Ishikawa (cell line): Measurements from ENCODE around the gene TRIM3.

Experiments
- CEBPB ChIP-seq: IDR thresholded peaks from 2 replicates; pipeline ENCODE4 v1.6.1; 2012
- CREB1 ChIP-seq: IDR thresholded peaks from 2 replicates; pipeline ENCODE4 v1.6.1; 2012; ENCODE audit warnings: low read depth
- EGR1 ChIP-seq: IDR thresholded peaks from 2 replicates; pipeline ENCODE4 v1.6.1; 2012
- EP300 ChIP-seq: IDR thresholded peaks from 2 replicates; pipeline ENCODE4 v1.6.1; 2012; ENCODE audit warnings: borderline replicate concordance
- FOXM1 ChIP-seq: IDR thresholded peaks from 2 replicates; pipeline ENCODE4 v1.6.1; 2012; ENCODE audit warnings: low read depth, borderline replicate concordance
- NFIC ChIP-seq: IDR thresholded peaks from 2 replicates; pipeline ENCODE4 v1.6.1; 2012
- RAD21 ChIP-seq: IDR thresholded peaks from 2 replicates; pipeline ENCODE4 v1.6.1; 2012; ENCODE audit warnings: low read depth
- TAF1 ChIP-seq: IDR thresholded peaks from 2 replicates; pipeline ENCODE4 v1.6.1; 2012; ENCODE audit warnings: low read depth, mild to moderate bottlenecking
- TCF12 ChIP-seq: IDR thresholded peaks from 2 replicates; pipeline ENCODE4 v1.6.1; 2012; ENCODE audit warnings: low read depth
- TEAD4 ChIP-seq: IDR thresholded peaks from 2 replicates; pipeline ENCODE4 v1.6.1; 2012
- YY1 ChIP-seq: IDR thresholded peaks from 2 replicates; pipeline ENCODE4 v1.6.1; 2012; ENCODE audit warnings: low read depth
- ZBTB7A ChIP-seq: IDR thresholded peaks from 2 replicates; pipeline ENCODE4 v1.6.1; 2012; ENCODE audit warnings: low read depth
- TF ChIP-seq, protein P1 (sequence below): IDR thresholded peaks from 2 replicates; pipeline ENCODE4 v1.6.1; 2012
- TF ChIP-seq, protein P2 (sequence below): IDR thresholded peaks from 2 replicates; pipeline ENCODE4 v1.6.1; 2012
- TF ChIP-seq, protein P3 (sequence below): IDR thresholded peaks from 2 replicates; pipeline ENCODE4 v1.6.1; 2012; ENCODE audit warnings: low read depth, mild to moderate bottlenecking

Gene TRIM3

DNA sequence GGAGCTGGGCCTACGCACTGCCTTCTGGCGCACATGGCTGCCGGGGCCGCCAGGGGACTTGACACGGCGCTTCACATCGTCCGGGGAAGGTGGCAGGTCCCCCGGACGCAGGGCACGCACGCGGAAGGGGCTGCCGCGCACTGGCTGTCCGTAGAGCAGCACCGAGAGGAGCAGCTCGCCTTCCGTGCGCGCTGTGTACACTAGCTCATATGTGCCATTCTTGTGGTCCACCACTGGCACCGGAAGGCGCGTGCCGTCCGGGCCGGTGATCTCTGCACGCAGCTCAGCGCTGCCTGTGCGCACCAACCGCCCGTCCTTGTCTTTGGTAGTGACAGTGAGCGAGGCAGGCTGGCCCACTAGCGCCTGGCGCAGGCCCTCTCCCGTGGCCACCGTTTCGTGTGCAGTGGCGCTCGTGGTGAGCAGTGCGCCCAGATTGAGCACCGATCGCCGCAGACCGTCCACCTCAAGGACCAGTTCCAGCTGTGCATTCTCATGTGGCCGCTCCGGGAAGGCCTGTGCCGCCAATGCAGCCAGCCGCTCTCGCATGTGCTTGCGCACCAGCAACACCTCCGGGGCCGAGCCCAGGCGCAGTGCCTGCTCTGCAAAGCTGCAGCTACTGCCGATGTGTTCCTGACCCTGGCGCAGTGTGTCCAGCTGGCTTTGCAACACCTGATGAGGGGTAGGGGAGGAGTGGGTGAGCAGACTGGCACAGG lies 17.2 kb downstream of the TRIM3 start:
- TF ChIP-seq TCF12: no peak

DNA sequence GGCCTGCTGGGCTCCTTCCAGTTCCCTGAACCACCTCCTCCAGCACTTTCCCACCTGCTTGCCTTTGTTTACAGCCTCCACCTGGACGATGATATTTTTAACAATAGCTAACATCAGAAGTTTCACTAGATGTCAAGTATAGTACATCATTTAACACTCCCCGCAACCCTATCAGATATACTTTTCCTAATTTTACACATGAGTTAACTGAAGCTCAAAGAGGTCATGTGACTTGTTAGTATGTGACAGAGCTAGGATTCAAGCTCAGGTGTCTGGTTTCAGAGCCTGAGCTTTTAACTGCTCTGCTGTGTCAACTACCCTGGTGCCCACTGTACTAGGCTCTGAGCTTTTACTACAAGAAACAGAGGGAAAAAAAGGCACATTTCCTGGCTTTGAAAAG lies 18.7 kb downstream of the TRIM3 start:
- TF ChIP-seq TCF12: no peak
- TF ChIP-seq, protein P1, sequence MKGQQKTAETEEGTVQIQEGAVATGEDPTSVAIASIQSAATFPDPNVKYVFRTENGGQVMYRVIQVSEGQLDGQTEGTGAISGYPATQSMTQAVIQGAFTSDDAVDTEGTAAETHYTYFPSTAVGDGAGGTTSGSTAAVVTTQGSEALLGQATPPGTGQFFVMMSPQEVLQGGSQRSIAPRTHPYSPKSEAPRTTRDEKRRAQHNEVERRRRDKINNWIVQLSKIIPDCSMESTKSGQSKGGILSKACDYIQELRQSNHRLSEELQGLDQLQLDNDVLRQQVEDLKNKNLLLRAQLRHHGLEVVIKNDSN: peak; percentile 36; the same call in 1 of the 2 replicates

DNA sequence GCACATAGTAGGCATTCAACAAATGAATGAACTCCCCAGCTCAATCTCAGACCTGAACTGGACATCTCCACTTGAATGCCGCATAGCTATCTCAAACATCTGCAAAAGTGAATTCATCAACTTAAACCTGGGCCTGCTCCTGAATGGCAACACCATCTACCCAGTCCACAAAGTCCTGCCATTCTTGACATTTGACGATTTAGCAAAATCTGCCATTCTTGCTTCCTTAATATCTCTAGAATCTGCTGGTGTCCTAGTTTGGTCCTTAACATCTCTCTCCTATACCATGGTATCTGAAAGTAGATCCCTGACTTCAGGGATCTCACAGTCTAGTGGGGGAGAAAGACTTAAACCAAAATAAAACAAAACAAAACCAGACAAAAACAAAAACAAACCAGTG lies 20.6 kb downstream of the TRIM3 start:
- TF ChIP-seq CEBPB (no peak), YY1 (no peak), TAF1 (no peak), TCF12 (no peak), EP300 (no peak), NFIC (no peak), CREB1 (no peak), ZBTB7A (no peak), EGR1 (no peak), FOXM1 (no peak), TEAD4 (no peak), RAD21 (no peak)
- TF ChIP-seq, protein P2, sequence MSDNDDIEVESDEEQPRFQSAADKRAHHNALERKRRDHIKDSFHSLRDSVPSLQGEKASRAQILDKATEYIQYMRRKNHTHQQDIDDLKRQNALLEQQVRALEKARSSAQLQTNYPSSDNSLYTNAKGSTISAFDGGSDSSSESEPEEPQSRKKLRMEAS: no peak
- TF ChIP-seq, protein P3, sequence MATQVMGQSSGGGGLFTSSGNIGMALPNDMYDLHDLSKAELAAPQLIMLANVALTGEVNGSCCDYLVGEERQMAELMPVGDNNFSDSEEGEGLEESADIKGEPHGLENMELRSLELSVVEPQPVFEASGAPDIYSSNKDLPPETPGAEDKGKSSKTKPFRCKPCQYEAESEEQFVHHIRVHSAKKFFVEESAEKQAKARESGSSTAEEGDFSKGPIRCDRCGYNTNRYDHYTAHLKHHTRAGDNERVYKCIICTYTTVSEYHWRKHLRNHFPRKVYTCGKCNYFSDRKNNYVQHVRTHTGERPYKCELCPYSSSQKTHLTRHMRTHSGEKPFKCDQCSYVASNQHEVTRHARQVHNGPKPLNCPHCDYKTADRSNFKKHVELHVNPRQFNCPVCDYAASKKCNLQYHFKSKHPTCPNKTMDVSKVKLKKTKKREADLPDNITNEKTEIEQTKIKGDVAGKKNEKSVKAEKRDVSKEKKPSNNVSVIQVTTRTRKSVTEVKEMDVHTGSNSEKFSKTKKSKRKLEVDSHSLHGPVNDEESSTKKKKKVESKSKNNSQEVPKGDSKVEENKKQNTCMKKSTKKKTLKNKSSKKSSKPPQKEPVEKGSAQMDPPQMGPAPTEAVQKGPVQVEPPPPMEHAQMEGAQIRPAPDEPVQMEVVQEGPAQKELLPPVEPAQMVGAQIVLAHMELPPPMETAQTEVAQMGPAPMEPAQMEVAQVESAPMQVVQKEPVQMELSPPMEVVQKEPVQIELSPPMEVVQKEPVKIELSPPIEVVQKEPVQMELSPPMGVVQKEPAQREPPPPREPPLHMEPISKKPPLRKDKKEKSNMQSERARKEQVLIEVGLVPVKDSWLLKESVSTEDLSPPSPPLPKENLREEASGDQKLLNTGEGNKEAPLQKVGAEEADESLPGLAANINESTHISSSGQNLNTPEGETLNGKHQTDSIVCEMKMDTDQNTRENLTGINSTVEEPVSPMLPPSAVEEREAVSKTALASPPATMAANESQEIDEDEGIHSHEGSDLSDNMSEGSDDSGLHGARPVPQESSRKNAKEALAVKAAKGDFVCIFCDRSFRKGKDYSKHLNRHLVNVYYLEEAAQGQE: no peak
- TF ChIP-seq, protein P1: no peak

DNA sequence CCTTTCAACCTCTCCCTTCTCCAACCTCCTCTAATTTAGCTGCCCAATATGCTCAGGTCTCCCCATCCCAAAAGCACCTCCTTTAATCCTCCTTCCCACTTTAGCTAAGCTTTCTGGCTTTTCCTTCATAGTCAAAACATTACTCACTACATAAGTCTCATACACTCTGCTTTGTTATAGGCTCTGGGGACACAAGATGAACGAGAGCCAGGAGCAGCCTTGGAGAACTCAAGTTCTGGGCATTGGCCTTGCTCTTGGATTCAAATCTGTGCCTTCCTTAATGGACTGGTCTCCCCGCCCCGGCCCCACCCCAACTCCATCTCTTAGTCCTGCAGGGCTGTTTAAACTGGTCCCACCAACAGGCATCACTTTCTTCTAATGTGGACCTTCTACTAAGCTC lies 21.5 kb downstream of the TRIM3 start:
- TF ChIP-seq YY1 (no peak), FOXM1 (no peak), RAD21 (no peak), TAF1 (no peak), CREB1 (no peak), CEBPB (no peak), EGR1 (no peak), ZBTB7A (no peak), EP300 (no peak), NFIC (no peak), TCF12 (no peak), TEAD4 (no peak)
- TF ChIP-seq, protein P3: no peak
- TF ChIP-seq, protein P1: no peak
- TF ChIP-seq, protein P2: no peak

DNA sequence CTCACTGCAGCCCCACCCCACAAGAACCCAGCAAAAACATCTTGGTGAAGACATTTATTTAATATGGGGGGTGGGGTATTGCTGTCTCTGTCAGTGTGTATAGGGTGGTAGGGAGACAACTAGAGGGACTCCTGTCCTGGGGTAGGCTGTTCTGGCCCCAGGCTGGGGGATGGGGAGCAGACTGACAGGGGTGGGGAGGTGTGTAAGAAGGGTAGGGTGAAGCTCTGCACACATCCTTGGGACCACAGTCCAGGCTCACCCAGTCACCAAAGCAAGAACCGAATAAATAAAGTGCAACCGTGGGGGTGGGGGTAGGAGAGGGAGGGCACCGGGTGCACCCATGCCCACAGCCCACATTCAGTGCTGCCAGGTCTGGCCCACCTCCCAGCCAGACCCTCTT lies 25.2 kb downstream of the TRIM3 start:
- TF ChIP-seq RAD21 (no peak), EP300 (no peak), TAF1 (no peak), ZBTB7A (no peak), FOXM1 (no peak), EGR1 (no peak), NFIC (no peak), CEBPB (no peak), YY1 (no peak), TCF12 (no peak), TEAD4 (no peak), CREB1 (no peak)
- TF ChIP-seq, protein P1: no peak
- TF ChIP-seq, protein P2: no peak
- TF ChIP-seq, protein P3: no peak
